ENCODE results near the gene CARD11. TPM values are rescaled to one million over a fixed set of nuclear protein-coding genes. Genes with fewer than 3 reads are reported as not detected.
A peak's percentile ranks its signal among the peaks of the same experiment; 100 is the strongest.

The CARD11 gene
- total RNA-seq (2022), result 79.2 and 87.2 TPM in 2 replicates
- Bru-seq, nascent RNA, result percentile 80 among the genes with signal in this experiment
- percentile 83 among the genes with signal in this experiment for BruChase-seq, experiment 1, labeled RNA remaining after a 6-hour chase
- percentile 78 among the genes with signal in this experiment for BruChase-seq, experiment 2, labeled RNA remaining after a 2-hour chase
- long read RNA-seq, full-length matches to known transcripts, result 2 of 25 reads
- long read RNA-seq, partial matches to known transcripts, result 13 of 25 reads
- long read RNA-seq, other reads (novel, unspliced or antisense), result 10 of 25 reads

DNA sequence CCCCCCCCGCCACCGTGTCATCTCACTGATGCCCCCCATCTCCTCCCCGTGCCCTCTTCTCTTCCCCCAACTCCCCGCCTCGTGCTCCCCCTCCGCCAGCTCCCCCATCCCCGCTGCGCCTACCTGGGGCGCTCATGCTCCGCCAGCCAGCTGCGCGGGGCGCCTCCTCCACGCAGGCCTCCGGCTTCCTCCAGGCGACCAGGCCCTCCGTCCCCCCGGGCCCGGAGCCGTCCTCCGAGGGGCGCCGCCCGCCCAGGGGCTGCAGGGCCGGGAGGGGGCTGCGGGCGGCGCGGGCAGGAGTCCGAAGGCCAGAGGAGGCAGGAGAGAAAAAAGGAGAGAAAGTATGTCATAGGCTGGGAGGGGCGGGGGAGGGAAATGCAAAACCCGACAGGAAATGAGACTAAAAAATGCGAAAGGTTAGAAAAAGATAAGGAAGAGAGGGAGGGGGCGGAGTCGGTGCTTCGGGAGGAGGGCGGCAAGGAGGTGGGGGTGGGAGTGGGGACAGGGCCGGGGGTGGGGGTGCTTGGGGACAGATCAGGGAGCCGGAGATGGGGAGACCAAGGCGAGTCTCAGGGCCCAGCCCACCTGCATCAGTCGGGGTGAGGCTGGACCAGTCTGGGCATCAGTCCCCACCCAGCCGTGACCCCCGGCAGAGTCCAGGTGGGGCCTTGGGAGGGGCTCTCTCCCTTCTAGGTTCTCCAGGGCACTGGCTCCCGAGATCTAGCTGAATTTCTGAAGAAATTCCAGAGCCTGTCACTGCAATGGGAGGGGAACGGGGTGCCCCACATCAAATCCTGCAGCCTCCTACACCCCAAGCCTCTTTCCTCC lies at the start of gene CARD11:
Gene CARD11 (minus strand): TSS at position 324 of the 828 bp plus-strand sequence. CDS start 85,361 bp downstream, outside the sequence.
- Mint-ChIP-seq H3K27ac (ENCODE audit: unreplicated experiment) (peak within 1 kb of the TSS; percentile 84), H3K4me3 (ENCODE audit: low read depth, unreplicated experiment) (peak within 1 kb of the TSS; percentile 86), H3K27me3 (ENCODE audit: unreplicated experiment) (no peaks in the 10 kb centered on the region), H3K9me3 (ENCODE audit: low read depth, unreplicated experiment) (peaks cover 2% of the 10 kb centered on the region), H3K36me3 (ENCODE audit: insufficient read depth, unreplicated experiment) (peaks cover 40% of the 10 kb centered on the region), H3K4me1 (ENCODE audit: low read depth, unreplicated experiment) (peaks cover 20% of the 10 kb centered on the region)
- CTCF ChIA-PET, result interaction anchor here (0.5 to 0.9 kb wide), 4 partner anchors 17 to 639 kb away, joined by 3 to 4 read pairs (median 4); no protein-coding TSS in a partner anchor
- DNase-seq, result peak; percentile 48
- TF ChIP-seq, protein P1, sequence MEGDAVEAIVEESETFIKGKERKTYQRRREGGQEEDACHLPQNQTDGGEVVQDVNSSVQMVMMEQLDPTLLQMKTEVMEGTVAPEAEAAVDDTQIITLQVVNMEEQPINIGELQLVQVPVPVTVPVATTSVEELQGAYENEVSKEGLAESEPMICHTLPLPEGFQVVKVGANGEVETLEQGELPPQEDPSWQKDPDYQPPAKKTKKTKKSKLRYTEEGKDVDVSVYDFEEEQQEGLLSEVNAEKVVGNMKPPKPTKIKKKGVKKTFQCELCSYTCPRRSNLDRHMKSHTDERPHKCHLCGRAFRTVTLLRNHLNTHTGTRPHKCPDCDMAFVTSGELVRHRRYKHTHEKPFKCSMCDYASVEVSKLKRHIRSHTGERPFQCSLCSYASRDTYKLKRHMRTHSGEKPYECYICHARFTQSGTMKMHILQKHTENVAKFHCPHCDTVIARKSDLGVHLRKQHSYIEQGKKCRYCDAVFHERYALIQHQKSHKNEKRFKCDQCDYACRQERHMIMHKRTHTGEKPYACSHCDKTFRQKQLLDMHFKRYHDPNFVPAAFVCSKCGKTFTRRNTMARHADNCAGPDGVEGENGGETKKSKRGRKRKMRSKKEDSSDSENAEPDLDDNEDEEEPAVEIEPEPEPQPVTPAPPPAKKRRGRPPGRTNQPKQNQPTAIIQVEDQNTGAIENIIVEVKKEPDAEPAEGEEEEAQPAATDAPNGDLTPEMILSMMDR (IDR thresholded peaks at IDR 0.05; ENCODE audit: unreplicated experiment), result no peak
- BruUV-seq (replicated peaks), result no TSS peak
- intact Hi-C loops (cut with micrococcal nuclease; ENCODE audit: unreplicated experiment), result no loop called here

GRCh38 chr7:3092468-3092867 lies 48.8 kb upstream of the CARD11 start:
- Mint-ChIP-seq H3K9me3 (ENCODE audit: low read depth, unreplicated experiment) (peaks cover 3% of the 10 kb centered on the region), H3K27me3 (ENCODE audit: unreplicated experiment) (peaks cover under 1% of the 10 kb centered on the region), H3K4me3 (ENCODE audit: low read depth, unreplicated experiment) (no peak overlapping the region), H3K36me3 (ENCODE audit: insufficient read depth, unreplicated experiment) (no peaks in the 10 kb centered on the region), H3K4me1 (ENCODE audit: low read depth, unreplicated experiment) (no peaks in the 10 kb centered on the region), H3K27ac (ENCODE audit: unreplicated experiment) (no peak overlapping the region)
- intact Hi-C loops (cut with micrococcal nuclease; ENCODE audit: unreplicated experiment), result no loop called here
- CTCF ChIA-PET, result interaction anchor here (0.6 to 1.1 kb wide), 4 partner anchors 53 to 192 kb away, joined by 3 to 4 read pairs (median 3); no protein-coding TSS in a partner anchor
- TF ChIP-seq, protein P1 (IDR thresholded peaks at IDR 0.05; ENCODE audit: unreplicated experiment), result no peak
- no TSS peak for BruUV-seq (replicated peaks)
- DNase-seq, result no peak

GRCh38 chr7:3091631-3092030 lies 48.0 kb upstream of the CARD11 start:
- Mint-ChIP-seq H3K36me3 (ENCODE audit: insufficient read depth, unreplicated experiment) (no peaks in the 10 kb centered on the region), H3K9me3 (ENCODE audit: low read depth, unreplicated experiment) (no peaks in the 10 kb centered on the region), H3K27ac (ENCODE audit: unreplicated experiment) (no peak overlapping the region), H3K4me1 (ENCODE audit: low read depth, unreplicated experiment) (no peaks in the 10 kb centered on the region), H3K27me3 (ENCODE audit: unreplicated experiment) (peaks cover 9% of the 10 kb centered on the region), H3K4me3 (ENCODE audit: low read depth, unreplicated experiment) (no peak overlapping the region)
- intact Hi-C loops (cut with micrococcal nuclease; ENCODE audit: unreplicated experiment), result no loop called here
- CTCF ChIA-PET, result interaction anchor here (0.6 to 0.7 kb wide), 3 partner anchors 119 to 193 kb away, joined by 3 to 4 read pairs (median 3); no protein-coding TSS in a partner anchor
- TF ChIP-seq, protein P1 (IDR thresholded peaks at IDR 0.05; ENCODE audit: unreplicated experiment), result no peak
- no TSS peak for BruUV-seq (replicated peaks)
- no peak for DNase-seq

- Mint-ChIP-seq H3K36me3 (ENCODE audit: insufficient read depth, unreplicated experiment) (no peaks in the 10 kb centered on the region), H3K27me3 (ENCODE audit: unreplicated experiment) (peaks cover 29% of the 10 kb centered on the region), H3K4me3 (ENCODE audit: low read depth, unreplicated experiment) (no peak overlapping the region), H3K27ac (ENCODE audit: unreplicated experiment) (no peak overlapping the region), H3K9me3 (ENCODE audit: low read depth, unreplicated experiment) (no peaks in the 10 kb centered on the region), H3K4me1 (ENCODE audit: low read depth, unreplicated experiment) (no peaks in the 10 kb centered on the region)
- intact Hi-C loops (cut with micrococcal nuclease; ENCODE audit: unreplicated experiment), result loop anchor here (10.0 kb wide), 1 partner anchor 55 kb away; no protein-coding TSS in a partner anchor
- TF ChIP-seq, protein P1 (IDR thresholded peaks at IDR 0.05; ENCODE audit: unreplicated experiment), result peak; percentile 83
- CTCF ChIA-PET, result interaction anchor here (0.7 to 1.1 kb wide), 2 partner anchors 125 to 211 kb away, joined by 3 to 5 read pairs; partner anchors contain the start of gene SDK1
- BruUV-seq (replicated peaks), result no TSS peak
- peak; percentile 44 for DNase-seq
Observed at GRCh38 chr7:3089493-3089892, 45.8 kb upstream of the CARD11 start.
